ENCODE data around the gene FOXP1. TPM values are rescaled to one million over a fixed set of nuclear protein-coding genes. Genes with fewer than 3 reads are reported as not detected.

FOXP1 gene
- total and polyA plus RNA-seq, 2 of the 13 experiments (the other 11 are each of a cell fraction or from before 2014, with no cell fraction given): 40.4 to 59.0 TPM

- in situ Hi-C loops (cut with HindIII; ENCODE audit: extremely low pct_ligation_motif_present, low pct_unique_long_range_greater_than_20kb) (no loop called here), intact Hi-C loops (cut with micrococcal nuclease; ENCODE audit: unreplicated experiment) (no loop called here)
- ATAC-seq: no peak
- peaks cover 0 to 3% of the 10 kb centered on the region in 2 experiments; a peak in 1 of 5 replicates for H3K36me3 ChIP-seq (replicated peaks in 1 of 2; ENCODE audit: control insufficient read depth in 1 of 2, insufficient read depth in 2 of 2, low read length in 2 of 2)
- 97% methylated on average over 5 of the region's 5 CpGs for WGBS (ENCODE audit: low lambda C conversion rate)
- H3K27me3 ChIP-seq (ENCODE audit: control insufficient read depth in 1 of 2, insufficient read depth in 2 of 2, low read length in 2 of 2): no peaks in the 10 kb centered on the region
- no peak overlapping the region for H3K27ac ChIP-seq (ENCODE audit: extremely low read length, insufficient read depth, low read length)
- no peaks in the 10 kb centered on the region for H3K9me3 ChIP-seq (ENCODE audit: low read length)
- H4K20me1 ChIP-seq (ENCODE audit: insufficient read depth, low read length): no peaks in the 10 kb centered on the region
- no peak for DNase-seq (ENCODE audit: low spot score)
- FAIRE-seq: no peak
- H3K4me2 ChIP-seq (ENCODE audit: low read depth, low read length): no peak overlapping the region
- peaks cover 15% of the 10 kb centered on the region for H3K79me2 ChIP-seq (ENCODE audit: insufficient read depth, low read length)
- no peak overlapping the region for H3K4me3 ChIP-seq (replicated peaks in 1 of 3; ENCODE audit: insufficient read depth in 1 of 3, low read depth in 2 of 3, low read length in 3 of 3)
- CTCF ChIA-PET (ENCODE audit: low intra/inter-chr PET ratio, low total read pairs): no interaction called here
- BruUV-seq (replicated peaks): no TSS peak
- TF ChIP-seq JARID2 (CRISPR knock-in tag; IDR thresholded peaks at IDR 0.05; ENCODE audit: insufficient replicate concordance) (no peak), ZNF121 (CRISPR knock-in tag; IDR thresholded peaks at IDR 0.05) (peak; percentile 30; the same call in 1 of the 2 replicates)
- H3K4me1 ChIP-seq (ENCODE audit: insufficient read depth, low read length): no peaks in the 10 kb centered on the region
- POLR2A ChIA-PET: no interaction called here
- H3K9ac ChIP-seq (ENCODE audit: insufficient read depth, low read depth, low read length): no peak overlapping the region
- H2AFZ ChIP-seq (ENCODE audit: low read length): no peak overlapping the region
Observed at GRCh38 chr3:71482771-71483170, 100.8 kb downstream of the FOXP1 start.

DNA sequence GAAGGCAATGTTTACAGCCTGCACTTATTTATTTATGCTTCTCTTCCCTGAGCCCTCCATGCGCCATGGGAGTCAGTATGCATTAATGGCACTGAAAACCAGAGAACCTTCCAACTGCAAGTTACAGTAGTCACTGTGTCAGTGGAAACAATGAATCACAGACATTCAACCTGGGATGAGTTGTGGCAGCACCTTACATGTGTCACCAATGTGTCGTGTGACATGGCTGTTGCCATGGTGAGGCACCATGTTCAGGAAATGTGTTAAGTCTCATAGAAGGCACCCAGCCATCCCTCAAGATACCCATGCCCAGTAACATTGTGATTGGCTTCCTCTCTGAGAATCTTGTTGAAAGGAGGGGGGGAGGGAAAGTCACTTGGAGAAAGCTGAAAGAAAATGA lies 105.0 kb downstream of the FOXP1 start:
- no peak overlapping the region for H2AFZ ChIP-seq (ENCODE audit: low read length)
- FAIRE-seq (no peak), DNase-seq (ENCODE audit: low spot score) (no peak), ATAC-seq (no peak)
- H3K4me2 ChIP-seq (ENCODE audit: low read depth, low read length): no peak overlapping the region
- no peaks in the 10 kb centered on the region for H4K20me1 ChIP-seq (ENCODE audit: insufficient read depth, low read length)
- H3K4me3 ChIP-seq (replicated peaks in 1 of 3; ENCODE audit: insufficient read depth in 1 of 3, low read depth in 2 of 3, low read length in 3 of 3): no peak overlapping the region
- peaks cover 3 to 7% of the 10 kb centered on the region in 2 experiments; a peak in 3 of 5 replicates for H3K36me3 ChIP-seq (replicated peaks in 1 of 2; ENCODE audit: control insufficient read depth in 1 of 2, insufficient read depth in 2 of 2, low read length in 2 of 2)
- ChIA-PET CTCF (ENCODE audit: low intra/inter-chr PET ratio, low total read pairs) (no interaction called here), POLR2A (no interaction called here)
- WGBS (ENCODE audit: low lambda C conversion rate): 95% methylated on average over 2 of the region's 2 CpGs
- in situ Hi-C loops (cut with HindIII; ENCODE audit: extremely low pct_ligation_motif_present, low pct_unique_long_range_greater_than_20kb): no loop called here
- H3K9ac ChIP-seq (ENCODE audit: insufficient read depth, low read depth, low read length): no peak overlapping the region
- TF ChIP-seq HMG20B (CRISPR knock-in tag; conservative IDR thresholded peaks at IDR 0.05): no peak
- no peak for TF ChIP-seq ZNF777 (CRISPR knock-in tag; IDR thresholded peaks at IDR 0.05)
- TF ChIP-seq ZFX (CRISPR knock-in tag; IDR thresholded peaks at IDR 0.05; ENCODE audit: low read depth): no peak
- TF ChIP-seq PRPF4 (IDR thresholded peaks at IDR 0.05; ENCODE audit: low read depth, low read length, poor library complexity, severe bottlenecking): no peak
- no peak for TF ChIP-seq NKX3-1 (CRISPR knock-in tag; IDR thresholded peaks at IDR 0.05)
- no peak for TF ChIP-seq ZFP1 (CRISPR knock-in tag; IDR thresholded peaks at IDR 0.05)
- no peak for TF ChIP-seq MED13 (CRISPR knock-in tag; IDR thresholded peaks at IDR 0.05)
- TF ChIP-seq NR0B2 (CRISPR knock-in tag; IDR thresholded peaks at IDR 0.05): no peak
- no peak for TF ChIP-seq NFIB (CRISPR knock-in tag; IDR thresholded peaks at IDR 0.05; ENCODE audit: borderline replicate concordance)
- no peak for TF ChIP-seq ZNF672 (CRISPR knock-in tag; IDR thresholded peaks at IDR 0.05)
- TF ChIP-seq ZSCAN25 (CRISPR knock-in tag; IDR thresholded peaks at IDR 0.05): no peak
- no peak for TF ChIP-seq TRIM24 (CRISPR knock-in tag; IDR thresholded peaks at IDR 0.05)
- no peaks in the 10 kb centered on the region for H3K27me3 ChIP-seq (ENCODE audit: control insufficient read depth in 1 of 2, insufficient read depth in 2 of 2, low read length in 2 of 2)
- no peak overlapping the region for H3K27ac ChIP-seq (ENCODE audit: extremely low read length, insufficient read depth, low read length)
- no TSS peak for BruUV-seq (replicated peaks)
- H3K4me1 ChIP-seq (ENCODE audit: insufficient read depth, low read length): no peaks in the 10 kb centered on the region
- peaks cover 19% of the 10 kb centered on the region for H3K79me2 ChIP-seq (ENCODE audit: insufficient read depth, low read length)
- peaks cover 9% of the 10 kb centered on the region for H3K9me3 ChIP-seq (ENCODE audit: low read length)
- intact Hi-C loops (cut with micrococcal nuclease; ENCODE audit: unreplicated experiment): no loop called here
